Measurements from ENCODE around the gene ZNF160.

DNA sequence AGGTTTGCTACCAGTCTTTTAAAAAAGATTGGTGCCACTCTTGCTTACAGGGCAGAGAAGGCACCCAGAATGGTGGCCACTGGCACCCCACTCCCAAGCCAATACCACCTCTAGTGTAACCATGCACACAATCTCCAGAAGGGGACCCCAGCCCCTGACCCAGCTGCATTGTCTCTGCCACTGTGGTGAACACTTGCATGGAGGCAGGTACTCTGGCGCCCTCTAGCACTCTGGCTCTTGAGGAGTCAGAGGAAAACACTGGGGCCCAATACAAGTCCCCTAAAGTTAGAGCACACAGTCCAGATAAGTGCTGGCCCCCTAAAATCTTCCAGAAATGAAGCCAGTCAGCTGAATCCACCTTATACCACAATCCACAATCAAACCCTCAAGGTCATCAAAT is 83.5 kb downstream of the ZNF160 start:
- TF ChIP-seq POLR2A (IDR thresholded peaks at IDR 0.05), result no peak
- TF ChIP-seq, protein P1, sequence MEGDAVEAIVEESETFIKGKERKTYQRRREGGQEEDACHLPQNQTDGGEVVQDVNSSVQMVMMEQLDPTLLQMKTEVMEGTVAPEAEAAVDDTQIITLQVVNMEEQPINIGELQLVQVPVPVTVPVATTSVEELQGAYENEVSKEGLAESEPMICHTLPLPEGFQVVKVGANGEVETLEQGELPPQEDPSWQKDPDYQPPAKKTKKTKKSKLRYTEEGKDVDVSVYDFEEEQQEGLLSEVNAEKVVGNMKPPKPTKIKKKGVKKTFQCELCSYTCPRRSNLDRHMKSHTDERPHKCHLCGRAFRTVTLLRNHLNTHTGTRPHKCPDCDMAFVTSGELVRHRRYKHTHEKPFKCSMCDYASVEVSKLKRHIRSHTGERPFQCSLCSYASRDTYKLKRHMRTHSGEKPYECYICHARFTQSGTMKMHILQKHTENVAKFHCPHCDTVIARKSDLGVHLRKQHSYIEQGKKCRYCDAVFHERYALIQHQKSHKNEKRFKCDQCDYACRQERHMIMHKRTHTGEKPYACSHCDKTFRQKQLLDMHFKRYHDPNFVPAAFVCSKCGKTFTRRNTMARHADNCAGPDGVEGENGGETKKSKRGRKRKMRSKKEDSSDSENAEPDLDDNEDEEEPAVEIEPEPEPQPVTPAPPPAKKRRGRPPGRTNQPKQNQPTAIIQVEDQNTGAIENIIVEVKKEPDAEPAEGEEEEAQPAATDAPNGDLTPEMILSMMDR (IDR thresholded peaks at IDR 0.05), result no peak

All from uterus (tissue), 2 donors.